Spinal cord (tissue), 10 donors: ENCODE measurements around the gene USP35. TPM values are rescaled to one million over a fixed set of nuclear protein-coding genes. Genes with fewer than 3 reads are reported as not detected.
"Not testable (repeated sequence)": the region's sequence is repeated elsewhere in the genome, so short reads cannot be mapped to it uniquely, and the experiment has no call there.

Experiments
- DNase-seq, 6 donors: peaks; one replicate each; pipeline versions ENCODE4 v3.0.0 to v3.0.0-alpha.2; 2013 to 2015; ENCODE audit warnings: low spot score in 6 of 6, low read depth in 4 of 6
- H3K27ac ChIP-seq: one replicate; pipeline ENCODE4 v1.5.1; 2013; ENCODE audit warnings: low read depth, low read length, control low read depth
- H3K27me3 ChIP-seq: one replicate; pipeline ENCODE4 v1.6.1; 2013; ENCODE audit warnings: low read length; ENCODE audit not compliant: control insufficient read depth, insufficient read depth
- H3K36me3 ChIP-seq: one replicate; pipeline ENCODE4 v1.6.1; 2013; ENCODE audit warnings: low read length; ENCODE audit not compliant: control insufficient read depth, insufficient read depth
- H3K4me1 ChIP-seq: one replicate; pipeline ENCODE4 v1.6.1; 2013; ENCODE audit warnings: low read length; ENCODE audit not compliant: control insufficient read depth, insufficient read depth
- H3K4me3 ChIP-seq: one replicate; pipeline ENCODE4 v1.5.1; 2013; ENCODE audit warnings: low read depth, low read length, control low read depth
- H3K9me3 ChIP-seq: one replicate; pipeline ENCODE4 v1.6.1; 2013; ENCODE audit warnings: low read length; ENCODE audit not compliant: control insufficient read depth, insufficient read depth
- WGBS: methylation state at CpG from one replicate; pipeline ENCODE4 v1.1.5; 2013; ENCODE audit warnings: missing lambda C conversion rate; ENCODE audit not compliant: insufficient coverage; 5-methylcytosine and 5-hydroxymethylcytosine counted together
- polyA plus RNA-seq, 2 donors: library from polyadenylated mRNA; unstranded; fragments of 120-200 nt; gene quantifications; one replicate each; pipeline ENCODE4 v1.2.1, GENCODE V29; 2013; ENCODE audit not compliant: insufficient read length in 2 of 2
- total RNA-seq, 2 donors: library from RNA; depleted of rRNA in 1 of 2; stranded (reverse); fragments of 120-200 nt in 1 of 2; fragments of >200 nt in 1 of 2; gene quantifications; one replicate each; pipeline versions ENCODE4 v1.2.3 to v1.2.4, GENCODE V29; 2013 to 2014
- donor health status: healthy.

Gene USP35
- total and polyA plus RNA-seq, 4 donors: 7.4 to 14.6 (median 11.2) TPM

DNA sequence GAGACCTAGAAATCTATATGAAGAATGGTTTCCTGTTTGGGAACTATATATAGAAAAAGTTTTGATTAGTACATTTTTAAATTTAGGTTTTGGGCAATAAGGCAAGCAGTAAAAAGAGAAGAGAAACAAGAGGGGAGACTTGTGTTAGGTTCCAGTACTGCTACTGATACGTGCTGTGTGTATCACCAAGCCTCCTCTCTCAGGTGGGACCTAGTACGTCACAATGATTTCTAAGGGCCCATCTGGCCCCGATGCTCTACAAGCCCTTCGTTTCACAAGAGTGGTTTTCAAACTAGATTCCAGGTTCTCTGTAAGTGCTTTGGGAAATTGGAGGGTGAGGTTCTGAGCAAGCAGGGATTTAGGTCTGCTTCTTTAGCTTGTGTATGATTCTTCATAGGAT is 39.2 kb downstream of the USP35 start:
- Histone ChIP-seq H3K27ac (no peak overlapping the region), H3K36me3 (peaks cover 30% of the 10 kb centered on the region), H3K27me3 (no peaks in the 10 kb centered on the region), H3K9me3 (no peaks in the 10 kb centered on the region), H3K4me1 (peaks cover 3% of the 10 kb centered on the region), H3K4me3 (no peak overlapping the region)
- WGBS: 92% methylated on average over 2 of the region's 4 CpGs
- no peak for DNase-seq

DNA sequence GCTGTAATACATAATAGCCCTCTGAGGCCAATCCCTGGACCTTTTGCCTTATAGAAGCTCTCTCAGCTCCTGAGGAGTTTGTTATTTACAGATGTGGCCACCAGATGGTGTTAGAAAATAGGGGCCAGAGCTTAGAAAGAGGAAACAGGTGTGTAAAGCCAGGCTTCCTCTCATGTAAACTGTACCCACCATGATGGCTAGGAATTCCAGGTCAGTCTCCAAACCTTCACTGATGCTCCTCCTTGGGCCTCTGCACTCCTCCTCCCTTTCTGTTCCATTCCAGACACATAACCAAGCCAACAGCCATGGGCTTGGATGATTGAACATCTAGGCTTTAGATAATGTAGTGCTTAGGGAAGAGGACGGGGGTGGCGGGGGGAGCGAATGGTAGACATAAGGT is 39.7 kb downstream of the USP35 start:
- Histone ChIP-seq H3K36me3 (peaks cover 24% of the 10 kb centered on the region), H3K9me3 (no peaks in the 10 kb centered on the region), H3K27me3 (no peaks in the 10 kb centered on the region), H3K4me3 (no peak overlapping the region), H3K27ac (no peak overlapping the region), H3K4me1 (peaks cover 3% of the 10 kb centered on the region)
- WGBS: 100% methylated on average over 1 of the region's 3 CpGs
- DNase-seq: peak; percentile 28 to 90 (median 52)

DNA sequence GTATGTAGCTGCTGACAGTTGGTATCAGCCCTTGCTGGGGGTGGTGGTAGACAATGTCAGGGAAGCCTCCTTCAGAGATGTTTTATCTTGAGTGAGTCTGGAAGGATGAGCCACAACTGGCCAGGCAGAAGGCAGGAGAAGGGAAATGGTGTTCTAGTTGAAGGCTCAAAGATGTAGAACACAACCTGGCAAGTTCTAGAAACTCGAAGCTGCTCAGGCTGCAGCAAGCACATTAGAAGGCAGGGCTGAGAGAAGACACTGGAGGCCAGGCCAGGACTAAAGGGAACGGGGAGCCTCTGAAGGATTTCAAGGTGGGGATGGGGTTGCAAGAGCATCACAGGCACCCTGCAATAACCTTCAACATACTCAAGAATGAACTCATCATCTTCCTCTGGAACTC is 40.4 kb downstream of the USP35 start:
- WGBS: 100% methylated on average over 1 of the region's 2 CpGs
- no peak overlapping the region for H3K27ac ChIP-seq
- no peaks in the 10 kb centered on the region for H3K9me3 ChIP-seq
- peaks cover 3% of the 10 kb centered on the region for H3K4me1 ChIP-seq
- DNase-seq: no peak
- H3K4me3 ChIP-seq: no peak overlapping the region
- peaks cover 18% of the 10 kb centered on the region for H3K36me3 ChIP-seq
- H3K27me3 ChIP-seq: no peaks in the 10 kb centered on the region

DNA sequence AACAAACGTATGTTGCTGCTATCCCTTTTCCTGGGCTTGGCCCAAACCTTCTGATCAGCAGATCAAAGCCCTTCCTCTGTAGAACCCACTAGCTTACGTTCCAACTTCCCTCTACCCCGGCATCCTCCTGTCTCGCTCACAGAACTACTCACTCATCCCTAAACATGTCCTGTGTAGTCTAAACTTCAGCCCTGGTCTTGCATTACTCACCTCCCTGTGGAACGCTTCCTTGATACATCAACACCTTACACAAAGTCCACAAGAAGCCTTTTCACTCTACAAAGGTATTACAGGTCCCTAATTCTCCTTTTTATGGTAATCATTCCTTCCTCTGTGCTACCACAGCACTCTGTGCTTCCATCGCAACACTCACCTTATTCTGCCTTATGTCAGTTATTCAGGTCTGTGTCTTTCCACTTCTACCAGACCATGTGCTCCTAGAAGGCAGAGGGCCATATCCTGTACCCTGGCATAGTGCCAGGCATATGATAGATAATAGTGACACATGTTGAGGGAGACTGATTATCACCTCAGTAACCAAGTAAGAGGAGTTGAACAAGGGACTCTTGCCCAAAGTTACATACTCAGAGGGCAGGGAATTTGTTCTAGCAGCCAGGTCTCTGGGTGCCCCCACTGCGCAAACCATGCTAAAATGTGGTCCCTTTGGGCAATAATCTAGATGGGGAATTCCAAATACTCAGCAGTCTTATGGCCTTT is 41.6 kb downstream of the USP35 start:
- H3K36me3 ChIP-seq: peaks cover 7% of the 10 kb centered on the region
- 97% methylated on average over 4 of the region's 7 CpGs for WGBS
- DNase-seq: no peak
- no peak overlapping the region for H3K27ac ChIP-seq
- H3K9me3 ChIP-seq: no peaks in the 10 kb centered on the region
- no peaks in the 10 kb centered on the region for H3K27me3 ChIP-seq
- no peak overlapping the region for H3K4me3 ChIP-seq
- H3K4me1 ChIP-seq: peaks cover 3% of the 10 kb centered on the region

DNA sequence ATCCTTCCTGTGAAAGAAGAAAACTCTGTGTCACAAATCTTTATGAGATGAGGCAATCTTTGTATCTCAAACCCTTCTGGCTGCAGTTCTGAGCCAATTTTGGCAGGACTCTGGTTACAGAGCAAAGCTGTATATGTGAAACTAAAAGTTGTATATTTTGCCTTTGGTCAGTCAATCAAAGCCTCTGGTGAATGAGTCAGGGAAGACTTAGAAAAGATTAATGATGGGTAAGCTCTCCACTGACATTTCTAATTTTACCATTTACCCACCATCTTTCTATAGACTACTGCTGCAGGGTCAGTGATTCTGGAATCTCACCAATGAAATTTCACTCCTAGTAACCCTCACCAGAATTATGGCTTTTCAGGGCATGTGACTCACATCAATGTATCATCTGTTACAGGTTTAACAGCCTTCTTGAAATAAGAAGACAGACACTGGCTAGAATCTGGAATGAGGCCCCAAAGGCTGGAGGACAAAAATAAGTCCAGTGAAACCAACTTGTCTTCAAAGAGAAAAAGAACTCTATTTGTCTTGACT is 43.3 kb downstream of the USP35 start:
- Histone ChIP-seq H3K27ac (no peak overlapping the region), H3K4me3 (no peak overlapping the region)

DNA sequence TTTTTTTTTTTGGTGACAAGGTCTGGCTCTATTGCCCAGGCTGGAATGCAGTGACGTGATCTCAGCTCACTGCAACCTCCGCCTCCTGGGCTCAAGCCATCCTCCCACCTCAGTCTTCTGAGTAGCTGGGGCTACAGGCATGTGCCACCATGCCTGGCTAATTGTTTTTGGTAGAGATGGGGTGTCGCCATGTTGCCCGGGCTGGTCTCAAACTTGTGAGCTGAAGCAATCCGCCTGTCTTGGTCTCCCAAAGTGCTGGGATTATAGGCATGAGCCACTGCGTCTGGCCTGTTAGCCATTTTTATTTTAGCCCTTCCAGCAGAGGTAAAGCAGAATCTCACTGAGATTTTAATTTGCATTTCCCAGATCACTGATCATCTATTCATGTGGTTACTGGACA is 44.3 kb downstream of the USP35 start:
- H3K36me3 ChIP-seq, DNase-seq, H3K27me3 ChIP-seq, H3K4me1 ChIP-seq, H3K4me3 ChIP-seq, H3K27ac ChIP-seq, H3K9me3 ChIP-seq: not testable (repeated sequence)
- WGBS: 95% methylated on average over 3 of the region's 6 CpGs

More for the DNA sequence above, 43.3 kb downstream of the USP35 start:
- H3K9me3 ChIP-seq: no peaks in the 10 kb centered on the region
- no peaks in the 10 kb centered on the region for H3K27me3 ChIP-seq
- peaks cover 3% of the 10 kb centered on the region for H3K4me1 ChIP-seq
- no peaks in the 10 kb centered on the region for H3K36me3 ChIP-seq
- DNase-seq: peak in 1 of 6 donors; percentile 18

DNA sequence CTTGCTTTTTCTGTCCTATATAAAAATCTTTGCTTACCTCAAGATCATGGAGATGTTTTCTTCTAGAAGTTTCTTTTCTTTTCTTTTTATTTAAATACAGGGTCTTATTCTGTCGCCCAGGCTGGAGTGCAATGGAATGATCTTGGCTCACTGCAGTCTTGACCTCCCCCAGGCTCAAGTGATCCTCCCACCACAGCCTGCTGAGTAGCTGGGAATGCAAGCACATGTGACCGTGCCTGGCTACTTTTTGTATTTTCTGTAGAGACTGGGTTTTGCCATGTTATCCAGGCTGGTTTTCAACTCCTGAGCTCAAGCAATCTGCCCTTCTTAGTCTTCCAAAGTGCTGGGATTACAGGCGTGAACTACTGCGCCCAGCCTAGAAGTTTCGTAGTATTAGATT is 45.3 kb downstream of the USP35 start:
- Histone ChIP-seq H3K4me3 (no peak overlapping the region), H3K27me3 (no peaks in the 10 kb centered on the region), H3K27ac (no peak overlapping the region), H3K36me3 (no peaks in the 10 kb centered on the region), H3K9me3 (no peaks in the 10 kb centered on the region), H3K4me1 (peaks cover 3% of the 10 kb centered on the region)
- no peak for DNase-seq
- WGBS: no CpG with 5 or more reads among the region's 5 CpGs

DNA sequence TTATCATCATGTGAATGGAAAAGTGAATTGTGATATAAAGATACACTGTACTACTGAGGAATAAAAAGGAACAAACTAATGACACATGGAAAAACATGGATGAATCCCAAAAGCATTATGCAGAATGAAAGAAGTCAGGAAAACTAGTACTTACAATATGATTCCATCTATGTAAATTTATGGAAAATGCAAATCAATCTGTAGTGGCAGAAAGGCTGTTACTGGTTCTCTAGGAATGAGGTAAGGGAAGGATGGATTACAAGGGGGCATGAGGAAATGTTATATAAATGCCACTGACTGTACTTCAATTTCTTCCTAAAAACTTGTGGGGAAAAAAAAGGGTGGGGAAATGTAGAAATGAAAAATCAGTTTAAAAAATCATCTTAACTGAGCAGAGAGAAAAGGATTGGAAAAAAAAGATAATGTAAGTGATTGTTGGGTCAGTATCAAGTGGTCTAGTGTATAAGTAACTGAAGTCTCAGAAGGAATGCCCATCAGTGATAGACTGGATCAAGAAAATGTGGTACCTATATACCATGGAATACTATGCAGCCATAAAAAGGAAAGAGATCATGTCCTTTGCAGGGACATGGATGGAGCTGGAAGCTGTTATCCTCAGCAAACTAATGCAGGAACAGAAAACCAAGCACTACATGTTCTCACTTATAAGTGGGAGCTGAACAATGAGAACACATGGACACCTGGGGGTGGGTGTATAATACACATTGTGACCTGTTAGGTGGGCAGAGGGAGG is 48.8 kb downstream of the USP35 start:
- peaks cover 3% of the 10 kb centered on the region for H3K9me3 ChIP-seq
- H3K4me1 ChIP-seq: no peaks in the 10 kb centered on the region
- H3K36me3 ChIP-seq: no peaks in the 10 kb centered on the region
- H3K27ac ChIP-seq: no peak overlapping the region
- no peak overlapping the region for H3K4me3 ChIP-seq
- no peaks in the 10 kb centered on the region for H3K27me3 ChIP-seq
- DNase-seq: no peak

DNA sequence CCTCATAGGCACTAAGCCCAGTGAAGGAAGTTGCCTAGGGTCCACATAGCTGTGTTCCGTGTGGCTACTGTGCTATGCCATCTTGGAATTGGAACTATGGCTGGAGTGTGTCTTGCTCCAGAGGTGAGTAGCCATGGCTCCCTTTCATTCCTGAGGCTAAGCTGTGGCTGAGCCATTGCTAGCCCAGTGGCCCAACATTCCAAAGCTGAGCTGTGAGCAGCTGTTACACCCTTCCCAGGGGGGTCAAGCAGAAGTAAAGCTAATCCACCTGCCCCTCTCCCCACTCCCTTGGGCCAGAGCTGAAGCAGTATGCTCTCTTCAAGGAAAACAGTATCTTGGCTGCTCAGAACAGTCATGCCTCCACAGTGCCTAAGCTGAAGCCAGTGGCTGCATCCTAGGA is 51.1 kb downstream of the USP35 start:
- H3K9me3 ChIP-seq: peaks cover 3% of the 10 kb centered on the region
- H3K4me3 ChIP-seq: no peak overlapping the region
- H3K4me1 ChIP-seq: no peaks in the 10 kb centered on the region
- H3K36me3 ChIP-seq: peaks cover 4% of the 10 kb centered on the region
- H3K27me3 ChIP-seq: no peaks in the 10 kb centered on the region
- 100% methylated on average over 1 of the region's 1 CpG for WGBS
- no peak for DNase-seq
- no peak overlapping the region for H3K27ac ChIP-seq

DNA sequence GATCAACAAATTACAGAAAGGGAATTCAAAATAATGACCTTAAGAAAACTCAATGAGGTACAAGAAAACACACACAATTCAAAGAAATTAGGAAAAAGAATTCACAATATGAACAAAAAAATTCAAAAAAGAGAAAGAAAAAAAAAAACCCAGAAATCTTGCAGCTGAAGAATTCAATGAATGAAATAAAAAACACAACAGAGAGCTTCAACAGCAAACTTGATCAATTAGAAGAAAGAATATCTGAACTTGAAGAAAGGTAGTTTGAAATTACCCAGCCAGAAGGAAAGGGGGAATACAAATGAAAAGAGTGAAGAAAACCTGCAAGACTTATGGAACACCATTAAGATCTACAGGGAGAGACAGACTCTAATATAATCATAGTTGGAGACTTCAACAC is 52.8 kb downstream of the USP35 start:
- no peak for DNase-seq
- no peaks in the 10 kb centered on the region for H3K4me1 ChIP-seq

More for the DNA sequence above, 52.8 kb downstream of the USP35 start:
- no peaks in the 10 kb centered on the region for H3K27me3 ChIP-seq
- peaks cover 3% of the 10 kb centered on the region for H3K9me3 ChIP-seq
- H3K36me3 ChIP-seq: peaks cover 6% of the 10 kb centered on the region
- H3K4me3 ChIP-seq: no peak overlapping the region
- H3K27ac ChIP-seq: no peak overlapping the region
